ENCODE results near the gene HAAO.

- no peak for TF ChIP-seq EZH2phosphoT487 (IDR thresholded peaks at IDR 0.05; ENCODE audit: borderline replicate concordance, low read length)
- peak; percentile 19 for TF ChIP-seq CTCF (IDR thresholded peaks at IDR 0.05; ENCODE audit: low read depth, low read length, poor library complexity, severe bottlenecking)
These were observed 49.4 kb downstream of the HAAO start for GRCh38 chr2:42742740-42743658.
